Measurements from ENCODE around the gene LAMTOR2. TPM values are rescaled to one million over a fixed set of nuclear protein-coding genes. Genes with fewer than 3 reads are reported as not detected.

The LAMTOR2 gene
- total RNA-seq, 4 donors from 2014 or later: 51.7 to 80.1 (median 66.9) TPM

- TF ChIP-seq, protein P1, sequence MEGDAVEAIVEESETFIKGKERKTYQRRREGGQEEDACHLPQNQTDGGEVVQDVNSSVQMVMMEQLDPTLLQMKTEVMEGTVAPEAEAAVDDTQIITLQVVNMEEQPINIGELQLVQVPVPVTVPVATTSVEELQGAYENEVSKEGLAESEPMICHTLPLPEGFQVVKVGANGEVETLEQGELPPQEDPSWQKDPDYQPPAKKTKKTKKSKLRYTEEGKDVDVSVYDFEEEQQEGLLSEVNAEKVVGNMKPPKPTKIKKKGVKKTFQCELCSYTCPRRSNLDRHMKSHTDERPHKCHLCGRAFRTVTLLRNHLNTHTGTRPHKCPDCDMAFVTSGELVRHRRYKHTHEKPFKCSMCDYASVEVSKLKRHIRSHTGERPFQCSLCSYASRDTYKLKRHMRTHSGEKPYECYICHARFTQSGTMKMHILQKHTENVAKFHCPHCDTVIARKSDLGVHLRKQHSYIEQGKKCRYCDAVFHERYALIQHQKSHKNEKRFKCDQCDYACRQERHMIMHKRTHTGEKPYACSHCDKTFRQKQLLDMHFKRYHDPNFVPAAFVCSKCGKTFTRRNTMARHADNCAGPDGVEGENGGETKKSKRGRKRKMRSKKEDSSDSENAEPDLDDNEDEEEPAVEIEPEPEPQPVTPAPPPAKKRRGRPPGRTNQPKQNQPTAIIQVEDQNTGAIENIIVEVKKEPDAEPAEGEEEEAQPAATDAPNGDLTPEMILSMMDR (IDR thresholded peaks at IDR 0.05; ENCODE audit: low read depth): no peak
Observed at GRCh38 chr1:156053768-156054499, 648 bp upstream of the LAMTOR2 start, which contains the start of gene UBQLN4. TSS of gene UBQLN4 (minus strand) at chr1:156053798. CDS start at chr1:156053701, 97 bp downstream.

GRCh38 chr1:156055281-156056048, 883 bp downstream of the LAMTOR2 start:
- TF ChIP-seq, protein P1 (IDR thresholded peaks at IDR 0.05; ENCODE audit: low read depth): no peak

DNA sequence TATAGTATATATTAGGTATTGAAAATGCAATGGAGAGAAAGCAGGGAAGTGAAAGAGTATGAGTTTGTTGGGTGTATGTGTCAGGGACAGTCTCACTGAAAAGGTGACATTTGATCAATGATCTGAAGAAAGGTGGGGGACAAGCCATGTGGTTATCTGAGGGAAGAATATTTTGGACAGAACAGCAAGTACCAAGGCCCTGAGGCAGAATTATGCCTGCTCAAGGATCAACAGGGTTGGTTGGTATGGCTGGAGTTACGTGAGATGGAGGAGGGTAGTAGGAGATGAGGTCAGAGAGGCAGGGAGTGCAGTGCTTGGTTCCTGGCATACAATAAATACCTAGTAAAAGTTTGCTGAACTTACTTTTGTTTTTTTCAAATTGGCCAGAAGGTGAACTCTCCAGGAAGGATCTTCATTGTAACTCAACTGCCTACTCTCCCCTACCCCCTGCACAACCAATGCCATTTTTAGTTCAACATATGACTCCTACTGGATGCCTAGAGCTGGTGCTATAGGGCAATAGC, 1.8 kb downstream of the LAMTOR2 start:
- TF ChIP-seq, protein P1 (IDR thresholded peaks at IDR 0.05; ENCODE audit: low read depth): no peak

DNA sequence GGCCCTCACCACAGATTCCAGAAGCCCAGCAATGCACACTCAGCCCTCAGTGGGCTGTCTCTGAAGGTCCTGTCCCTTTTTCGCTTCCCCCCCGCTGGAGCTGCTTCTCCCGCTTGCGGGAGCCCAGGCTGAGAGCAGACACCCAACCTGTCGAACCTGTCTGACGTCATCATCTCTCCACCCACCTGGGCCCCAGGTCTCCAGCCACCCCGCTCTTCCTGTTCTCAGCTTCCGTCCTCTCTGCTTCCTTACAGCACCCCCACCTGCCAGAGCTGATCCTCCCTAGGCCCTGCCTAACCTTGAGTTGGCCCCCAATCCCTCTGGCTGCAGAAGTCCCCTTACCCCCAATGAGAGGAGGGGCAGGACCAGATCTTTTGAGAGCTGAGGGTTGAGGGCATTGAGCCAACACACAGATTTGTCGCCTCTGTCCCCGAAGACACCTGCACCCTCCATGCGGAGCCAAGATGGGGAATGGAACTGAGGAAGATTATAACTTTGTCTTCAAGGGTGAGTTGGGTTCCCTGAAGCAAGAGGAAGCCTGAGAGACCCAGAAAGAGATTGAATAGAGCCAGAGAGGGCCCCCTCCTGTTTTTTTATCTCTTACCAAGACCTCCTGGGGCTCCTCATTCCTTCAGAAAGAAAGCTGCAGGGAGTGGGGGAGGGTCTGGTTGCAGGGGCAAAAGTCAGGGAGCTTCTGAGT, 6.5 kb downstream of the LAMTOR2 start, which contains the start of gene RAB25:
Gene RAB25, plus strand, starts transcription at position 224 of the 700 bp plus-strand sequence. Its CDS starts 241 bp downstream, at position 465.
- TF ChIP-seq, protein P1 (IDR thresholded peaks at IDR 0.05; ENCODE audit: low read depth): no peak

DNA sequence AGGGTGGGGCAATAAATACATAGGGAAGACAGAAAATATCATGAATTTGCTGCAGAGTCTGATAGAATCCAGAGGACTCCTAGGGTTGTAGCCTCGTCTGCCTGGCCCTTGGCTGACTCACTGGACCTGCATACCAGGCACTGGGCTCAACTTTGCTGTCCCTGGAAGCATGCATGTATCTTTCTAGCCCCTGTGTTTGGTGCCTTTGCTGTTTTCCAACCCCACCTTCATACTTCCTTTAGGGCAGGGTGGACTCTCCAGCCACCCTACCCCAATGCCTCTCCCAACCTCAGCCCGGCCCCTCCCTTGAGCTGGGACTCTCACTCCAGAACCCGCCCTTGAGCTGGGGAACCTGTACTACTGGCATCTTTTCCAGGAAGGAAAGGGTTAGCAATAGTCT, 7.6 kb downstream of the LAMTOR2 start:
- TF ChIP-seq, protein P1 (IDR thresholded peaks at IDR 0.05; ENCODE audit: low read depth): no peak

DNA sequence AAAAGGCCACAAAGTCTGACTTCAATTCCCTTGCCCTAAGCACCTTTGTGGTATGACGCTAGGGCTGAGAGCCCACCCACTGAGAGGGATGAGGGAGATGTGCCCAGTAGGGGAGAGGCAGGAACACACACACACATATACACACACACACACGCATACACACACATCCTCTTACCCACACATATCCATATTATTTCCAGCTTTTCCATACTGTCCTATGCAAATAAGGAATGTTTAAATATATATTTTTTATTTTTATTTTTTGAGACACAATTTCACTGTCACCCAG, 9.4 kb downstream of the LAMTOR2 start:
- TF ChIP-seq, protein P1 (IDR thresholded peaks at IDR 0.05; ENCODE audit: low read depth): no peak
